Heart left ventricle (tissue), 16 donors: ENCODE data around the gene REM1. TPM values are rescaled to one million over a fixed set of nuclear protein-coding genes. Genes with fewer than 3 reads are reported as not detected.
A peak's percentile ranks its signal among the peaks of the same experiment; 100 is the strongest.
"Not testable (repeated sequence)": the region's sequence is repeated elsewhere in the genome, so short reads cannot be mapped to it uniquely, and the experiment has no call there.

ENCODE experiments used
- ATAC-seq, 4 donors: fragments of 200-7000 bp; cut with Tn5 transposase; one replicate each; pipeline ENCODE4 v1.9.1; 2020 to 2022; ENCODE audit warnings: moderate library complexity in 4 of 4, mild to moderate bottlenecking in 3 of 4, moderate number of reproducible peaks in 1 of 4
- DNase-seq, 5 donors: peaks; one replicate each; pipeline ENCODE4 v3.0.0-alpha.2; 2020
- H3K27ac ChIP-seq, 12 donors: fragments of 200-600 bp; sonication (generic) in 4 of 12; one replicate each; pipeline versions ENCODE4 v1.5.0 to v1.8.0; 2016 to 2022; ENCODE audit warnings: mild to moderate bottlenecking in 2 of 12
- H3K27me3 ChIP-seq, 9 donors: fragments of 200-600 bp; sonication (generic) in 2 of 9; one replicate each; pipeline versions ENCODE4 v1.5.1 to v1.8.0; 2016 to 2022; ENCODE audit warnings: mild to moderate bottlenecking in 3 of 9
- H3K36me3 ChIP-seq, 9 donors: fragments of 200-600 bp; sonication (generic) in 2 of 9; one replicate each; pipeline versions ENCODE4 v1.5.0 to v1.8.0; 2018 to 2022; ENCODE audit warnings: mild to moderate bottlenecking in 2 of 9
- H3K4me1 ChIP-seq, 12 donors: fragments of 200-600 bp; sonication (generic) in 4 of 12; one replicate each; pipeline versions ENCODE4 v1.5.0 to v1.8.0; 2016 to 2022; ENCODE audit warnings: mild to moderate bottlenecking in 3 of 12
- H3K4me3 ChIP-seq, 12 donors: fragments of 200-600 bp; sonication (generic) in 4 of 12; one replicate each; pipeline versions ENCODE4 v1.5.0 to v1.8.0; 2017 to 2022; ENCODE audit warnings: mild to moderate bottlenecking in 9 of 12, moderate library complexity in 4 of 12
- H3K9me3 ChIP-seq, 12 donors: fragments of 200-600 bp; sonication (generic) in 4 of 12; one replicate each; pipeline versions ENCODE4 v1.5.0 to v1.8.0; 2016 to 2022; ENCODE audit warnings: mild to moderate bottlenecking in 1 of 12
- CTCF ChIP-seq, 12 donors: fragments of 200-600 bp; sonication (generic) in 4 of 12; IDR thresholded peaks; one replicate each; pipeline versions ENCODE4 v1.5.0 to v1.8.0; 2018 to 2022; ENCODE audit warnings: antibody characterized with exemption in 12 of 12, mild to moderate bottlenecking in 5 of 12
- POLR2A ChIP-seq, 2 donors: fragments of 450-650 bp; IDR thresholded peaks; one replicate each; pipeline ENCODE4 v1.6.1; 2017; ENCODE audit warnings: antibody characterized with exemption in 2 of 2, mild to moderate bottlenecking in 2 of 2, moderate library complexity in 2 of 2
- WGBS, 4 donors: extraction: QIAGEN DNeasy Blood & Tissue Kit in 2 of 4; methylation state at CpG; one replicate each; pipeline versions ENCODE4 v1.1.5 to v1.1.7; 2013 to 2018; 5-methylcytosine and 5-hydroxymethylcytosine counted together
- intact Hi-C, 10 donors: fragments of 100-400 bp; cut with DNase I; formaldehyde crosslinking; loops; one replicate each; pipeline versions ENCODE4 v1.11.1 to v1.14.2; 2022
- polyA plus RNA-seq, 2 donors: library from polyadenylated mRNA; stranded (reverse); fragments of 200-250 nt; gene quantifications; one replicate each; pipeline ENCODE4 v1.2.3, GENCODE V29; 2013
- total RNA-seq, 9 donors: library from RNA; depleted of rRNA in 2 of 9; stranded (reverse); fragments of >200 nt in 2 of 9; fragmentation: NEBNext Ultra II Directional in 3 of 9; extraction: Animal tissue kit (Norgen Biotek cat#: 25700) in 3 of 9; gene quantifications; one replicate each; pipeline versions ENCODE4 v1.1.0 to v1.2.4, GENCODE V29; 2016 to 2023
- donor health status: ischemic (EF 13 %, LVEDD 7.1; RV severe dilation, severe dysfunction).
- donor health status: healthy with polysubstance abuse.
- donor health status: DM: no; HTN: yes; CAD: no.
- donor health status: DM: no; HTN: no; CAD: no.
- donor health status: ischemic (EF 25% LVEDD 6.9; RV normal size, moderate dysfunction).
- donor health status: ischemic (EF 25% LVEDD 5.7; RV mildly dilated, moderate dysfunction).
- donor health status: healthy.
- donor health status: DM: yes; HTN: yes; CAD: no.
- donor health status: ischemic (EF 35%, LVEDD 5.7; RV mildly dilated, moderate dysfunction).
- donor health status: nonischemic (EF 11% LVEDD 7.7; RV severe dilation, severe dysfunction).
- donor health status: DM: yes; HTN: yes; CAD: no.
- donor health status: PGD.
- donor health status: ischemic (EF 29% LVEDD 5.4; RV normal size, mild dysfunction).
- donor health status: nonischemic (EF 23%, LVEDD 6.1; RV moderate dilation, normal function).

The REM1 gene
- total and polyA plus RNA-seq, 11 donors = 0.44 to 5.3 (median 1.6) TPM

GRCh38 chr20:31449511-31450414, 25.3 kb upstream of the REM1 start:
- ATAC-seq (no peak), DNase-seq (no peak)
- TF ChIP-seq POLR2A (IDR thresholded peaks at IDR 0.05) (no peak), CTCF (IDR thresholded peaks at IDR 0.05) (no peak)
- intact Hi-C loops = no loop called here
- H3K4me3 ChIP-seq = no peak overlapping the region
- H3K4me1 ChIP-seq = peaks cover 0 to 2% (median 0%) of the 10 kb centered on the region in 12 donors
- H3K36me3 ChIP-seq = no peaks in the 10 kb centered on the region
- no peak overlapping the region for H3K27ac ChIP-seq
- peaks cover 0 to 5% (median 0%) of the 10 kb centered on the region in 9 donors for H3K27me3 ChIP-seq
- 64 to 73% (median 67%) methylated on average over 8 of the region's 8 CpGs for WGBS, 4 donors
- H3K9me3 ChIP-seq = peaks cover 0 to 5% (median 0%) of the 10 kb centered on the region in 12 donors

GRCh38 chr20:31452575-31452974, 22.5 kb upstream of the REM1 start:
- no peak overlapping the region for H3K4me3 ChIP-seq
- ATAC-seq (peak in 1 of 4 donors; percentile 44), DNase-seq (no peak)
- TF ChIP-seq POLR2A (IDR thresholded peaks at IDR 0.05) = no peak
- TF ChIP-seq CTCF (IDR thresholded peaks at IDR 0.05) = no peak
- intact Hi-C loops = no loop called here
- H3K9me3 ChIP-seq = peaks cover 0 to 5% (median 0%) of the 10 kb centered on the region in 12 donors
- no peaks in the 10 kb centered on the region for H3K36me3 ChIP-seq
- no peak overlapping the region for H3K27ac ChIP-seq
- WGBS, 4 donors = 64 to 75% (median 73%) methylated on average over 2 of the region's 2 CpGs
- peaks cover 0 to 2% (median 0%) of the 10 kb centered on the region in 12 donors for H3K4me1 ChIP-seq
- H3K27me3 ChIP-seq = peaks cover 0 to 19% (median 0%) of the 10 kb centered on the region in 9 donors

GRCh38 chr20:31454361-31454760, 20.7 kb upstream of the REM1 start:
- TF ChIP-seq POLR2A (IDR thresholded peaks at IDR 0.05) (no peak), CTCF (IDR thresholded peaks at IDR 0.05) (no peak)
- peaks cover 0 to 2% (median 0%) of the 10 kb centered on the region in 12 donors for H3K4me1 ChIP-seq
- intact Hi-C loops = no loop called here
- H3K27ac ChIP-seq = no peak overlapping the region
- H3K9me3 ChIP-seq = no peaks in the 10 kb centered on the region
- H3K27me3 ChIP-seq = peaks cover 0 to 35% (median 8%) of the 10 kb centered on the region in 9 donors
- H3K36me3 ChIP-seq = no peaks in the 10 kb centered on the region
- WGBS, 4 donors = 86 to 91% (median 90%) methylated on average over 1 of the region's 1 CpG
- ATAC-seq = no peak
- H3K4me3 ChIP-seq = no peak overlapping the region
- DNase-seq = no peak

- H3K9me3 ChIP-seq, H3K27ac ChIP-seq, H3K4me3 ChIP-seq, intact Hi-C loops, ATAC-seq, H3K36me3 ChIP-seq, DNase-seq: not testable (repeated sequence)
- 92 to 94% methylated on average over 25 to 29 of the region's 33 CpGs; no CpG with 5 or more reads in 2 of the 4 donors for WGBS, 4 donors
- peaks cover 0 to 17% (median 11%) of the 10 kb centered on the region in 9 donors for H3K27me3 ChIP-seq
- H3K4me1 ChIP-seq = peaks cover 0 to 23% (median 8%) of the 10 kb centered on the region in 12 donors
These were observed 4.1 kb upstream of the REM1 start for GRCh38 chr20:31470946-31471345.
